Lower lobe of right lung (tissue), 2 donors: Measurements from ENCODE around the gene VIPR2. TPM values are rescaled to one million over a fixed set of nuclear protein-coding genes. Genes with fewer than 3 reads are reported as not detected.

ENCODE experiments used
- ATAC-seq, 2 donors: fragments of 200-7000 bp; cut with Tn5 transposase; one replicate each; pipeline ENCODE4 v1.9.1; 2020 to 2022; ENCODE audit warnings: mild to moderate bottlenecking in 2 of 2, moderate library complexity in 2 of 2
- DNase-seq: peaks from one replicate; pipeline ENCODE4 v3.0.0-alpha.2; 2020
- H3K27ac ChIP-seq: fragments of 200-600 bp; one replicate; pipeline ENCODE4 v1.8.0; 2022
- H3K27me3 ChIP-seq: fragments of 200-600 bp; one replicate; pipeline ENCODE4 v1.8.0; 2022; ENCODE audit warnings: low read depth
- H3K36me3 ChIP-seq: fragments of 200-600 bp; one replicate; pipeline ENCODE4 v1.8.0; 2022; ENCODE audit warnings: mild to moderate bottlenecking
- H3K4me1 ChIP-seq: fragments of 200-600 bp; one replicate; pipeline ENCODE4 v1.8.0; 2022
- H3K4me3 ChIP-seq: fragments of 200-600 bp; one replicate; pipeline ENCODE4 v1.8.0; 2022; ENCODE audit warnings: mild to moderate bottlenecking
- H3K9me3 ChIP-seq: fragments of 200-600 bp; one replicate; pipeline ENCODE4 v1.8.0; 2022
- intact Hi-C: fragments of 100-400 bp; cut with DNase I; formaldehyde crosslinking; loops from one replicate; pipeline ENCODE4 v1.11.0; 2022
- total RNA-seq: library from RNA; stranded (reverse); fragmentation: NEBNext Ultra II Directional; extraction: Animal tissue kit (Norgen Biotek cat#: 25700); gene quantifications from one replicate; pipeline ENCODE4 v1.2.1, GENCODE V29; 2021
- TF ChIP-seq, protein P1 (sequence below): fragments of 200-600 bp; IDR thresholded peaks from one replicate; pipeline ENCODE4 v1.8.0; 2022; ENCODE audit warnings: antibody characterized with exemption, mild to moderate bottlenecking
- donor health status: DM: no; HTN: yes; CAD: no; lungs with severe emphysema.

VIPR2 gene
- total RNA-seq, 1 donor from 2014 or later: 0.80 TPM

DNA sequence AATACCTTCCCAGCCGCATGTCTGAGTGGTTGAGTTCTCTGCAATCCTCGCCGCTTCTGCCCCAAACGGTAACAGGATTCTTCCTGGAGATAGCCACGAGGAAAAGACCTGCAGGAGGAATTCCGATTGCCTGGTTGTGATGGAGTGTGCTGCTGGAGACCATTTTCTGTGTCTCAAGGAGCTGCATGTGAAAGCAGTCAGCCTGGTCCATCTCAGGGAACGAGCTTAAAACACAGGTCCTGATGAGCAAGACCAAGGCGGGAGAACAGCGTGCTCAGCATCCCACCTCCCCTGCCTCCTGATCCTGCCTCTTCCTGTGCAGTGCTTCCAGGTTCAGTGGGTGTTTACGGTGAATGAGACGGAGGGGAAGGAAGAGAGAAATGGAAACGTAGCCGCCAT is 26.5 kb downstream of the VIPR2 start:
- Histone ChIP-seq H3K27me3 (peaks cover 9% of the 10 kb centered on the region), H3K4me1 (no peaks in the 10 kb centered on the region), H3K27ac (no peak overlapping the region), H3K9me3 (no peaks in the 10 kb centered on the region), H3K4me3 (no peak overlapping the region), H3K36me3 (no peaks in the 10 kb centered on the region)
- intact Hi-C loops: no loop called here
- TF ChIP-seq, protein P1, sequence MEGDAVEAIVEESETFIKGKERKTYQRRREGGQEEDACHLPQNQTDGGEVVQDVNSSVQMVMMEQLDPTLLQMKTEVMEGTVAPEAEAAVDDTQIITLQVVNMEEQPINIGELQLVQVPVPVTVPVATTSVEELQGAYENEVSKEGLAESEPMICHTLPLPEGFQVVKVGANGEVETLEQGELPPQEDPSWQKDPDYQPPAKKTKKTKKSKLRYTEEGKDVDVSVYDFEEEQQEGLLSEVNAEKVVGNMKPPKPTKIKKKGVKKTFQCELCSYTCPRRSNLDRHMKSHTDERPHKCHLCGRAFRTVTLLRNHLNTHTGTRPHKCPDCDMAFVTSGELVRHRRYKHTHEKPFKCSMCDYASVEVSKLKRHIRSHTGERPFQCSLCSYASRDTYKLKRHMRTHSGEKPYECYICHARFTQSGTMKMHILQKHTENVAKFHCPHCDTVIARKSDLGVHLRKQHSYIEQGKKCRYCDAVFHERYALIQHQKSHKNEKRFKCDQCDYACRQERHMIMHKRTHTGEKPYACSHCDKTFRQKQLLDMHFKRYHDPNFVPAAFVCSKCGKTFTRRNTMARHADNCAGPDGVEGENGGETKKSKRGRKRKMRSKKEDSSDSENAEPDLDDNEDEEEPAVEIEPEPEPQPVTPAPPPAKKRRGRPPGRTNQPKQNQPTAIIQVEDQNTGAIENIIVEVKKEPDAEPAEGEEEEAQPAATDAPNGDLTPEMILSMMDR: no peak
- DNase-seq (no peak), ATAC-seq (no peak)

DNA sequence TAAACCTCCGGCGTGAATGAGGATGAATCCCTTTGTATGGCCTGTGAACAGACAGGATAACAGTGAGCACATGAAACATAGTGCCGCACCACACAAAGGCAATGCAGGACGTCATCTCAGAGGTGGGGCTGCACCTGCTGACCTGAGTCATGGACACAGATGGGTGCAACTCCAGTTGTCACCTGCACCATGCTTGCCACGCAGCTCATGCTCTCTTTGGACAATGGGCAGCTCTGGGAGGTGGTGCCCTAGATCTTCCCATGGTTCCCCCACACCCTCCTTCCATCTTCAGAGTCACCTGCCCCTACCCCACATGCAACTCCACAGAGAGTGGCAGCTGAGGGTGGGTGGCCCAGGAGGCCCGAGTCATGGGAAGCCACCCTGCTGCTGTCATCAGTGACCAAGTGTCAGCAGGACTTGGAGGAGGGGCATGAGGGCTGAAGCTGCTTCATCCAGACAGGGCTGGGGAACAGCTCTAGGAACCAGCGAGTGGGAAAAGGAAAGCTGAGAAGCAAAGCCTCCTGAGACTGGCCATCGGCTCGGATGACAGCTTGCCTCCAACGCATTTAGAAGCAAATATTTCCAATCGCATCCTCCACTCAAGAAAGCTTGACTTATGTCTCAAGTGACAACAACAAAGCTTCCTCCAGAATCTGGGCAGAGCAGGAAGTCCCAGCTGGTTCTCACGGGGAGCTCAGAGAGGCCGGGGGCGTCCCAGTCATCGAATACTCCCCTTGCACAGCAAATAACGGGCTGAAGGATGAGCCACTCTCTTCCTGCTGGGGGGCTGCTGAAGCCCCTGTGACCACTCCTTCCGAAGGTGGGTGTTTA is 27.1 kb downstream of the VIPR2 start:
- DNase-seq (no peak), ATAC-seq (no peak)
- Histone ChIP-seq H3K9me3 (no peaks in the 10 kb centered on the region), H3K36me3 (no peaks in the 10 kb centered on the region), H3K4me1 (no peaks in the 10 kb centered on the region), H3K27me3 (peaks cover 11% of the 10 kb centered on the region), H3K27ac (no peak overlapping the region), H3K4me3 (no peak overlapping the region)
- intact Hi-C loops: no loop called here
- TF ChIP-seq, protein P1: no peak

DNA sequence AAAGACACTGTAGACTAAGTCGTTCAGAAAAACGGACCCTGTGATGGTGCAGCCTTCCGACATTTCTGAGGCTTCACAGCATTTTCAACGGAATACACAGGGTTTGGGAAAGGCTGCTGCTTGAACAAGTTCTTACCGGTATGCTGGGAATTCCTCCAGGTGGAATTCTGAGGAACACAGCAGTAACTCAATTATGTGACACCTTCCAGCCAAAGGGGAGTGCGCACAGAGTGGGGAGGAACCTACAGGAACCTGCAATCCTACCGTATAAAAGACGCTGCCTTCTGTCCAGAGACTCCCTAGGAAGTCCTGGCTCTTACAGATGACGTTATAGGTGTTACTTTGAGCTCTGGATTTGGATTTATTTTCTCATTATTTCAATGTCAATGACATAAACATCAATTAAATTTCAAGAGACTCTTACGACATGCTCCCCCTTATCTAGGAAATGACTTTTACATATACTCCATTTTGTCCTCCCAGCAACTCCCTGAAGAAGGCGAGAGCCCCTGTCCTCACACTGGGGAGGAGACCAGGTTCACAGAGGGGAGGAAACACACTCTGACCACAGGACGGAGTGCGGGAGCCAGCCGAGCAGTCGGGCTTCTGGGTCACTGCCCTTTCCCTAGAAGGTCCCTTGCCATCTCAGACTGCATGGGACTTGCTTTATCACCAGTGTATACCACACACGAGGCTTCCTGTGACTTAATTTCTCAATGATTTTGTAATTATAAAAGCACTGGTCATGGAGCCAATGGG is 27.9 kb downstream of the VIPR2 start:
- ATAC-seq (no peak), DNase-seq (no peak)
- Histone ChIP-seq H3K4me1 (no peaks in the 10 kb centered on the region), H3K36me3 (no peaks in the 10 kb centered on the region), H3K27ac (no peak overlapping the region), H3K9me3 (no peaks in the 10 kb centered on the region), H3K4me3 (no peak overlapping the region), H3K27me3 (peaks cover 11% of the 10 kb centered on the region)
- intact Hi-C loops: no loop called here
- TF ChIP-seq, protein P1: no peak

DNA sequence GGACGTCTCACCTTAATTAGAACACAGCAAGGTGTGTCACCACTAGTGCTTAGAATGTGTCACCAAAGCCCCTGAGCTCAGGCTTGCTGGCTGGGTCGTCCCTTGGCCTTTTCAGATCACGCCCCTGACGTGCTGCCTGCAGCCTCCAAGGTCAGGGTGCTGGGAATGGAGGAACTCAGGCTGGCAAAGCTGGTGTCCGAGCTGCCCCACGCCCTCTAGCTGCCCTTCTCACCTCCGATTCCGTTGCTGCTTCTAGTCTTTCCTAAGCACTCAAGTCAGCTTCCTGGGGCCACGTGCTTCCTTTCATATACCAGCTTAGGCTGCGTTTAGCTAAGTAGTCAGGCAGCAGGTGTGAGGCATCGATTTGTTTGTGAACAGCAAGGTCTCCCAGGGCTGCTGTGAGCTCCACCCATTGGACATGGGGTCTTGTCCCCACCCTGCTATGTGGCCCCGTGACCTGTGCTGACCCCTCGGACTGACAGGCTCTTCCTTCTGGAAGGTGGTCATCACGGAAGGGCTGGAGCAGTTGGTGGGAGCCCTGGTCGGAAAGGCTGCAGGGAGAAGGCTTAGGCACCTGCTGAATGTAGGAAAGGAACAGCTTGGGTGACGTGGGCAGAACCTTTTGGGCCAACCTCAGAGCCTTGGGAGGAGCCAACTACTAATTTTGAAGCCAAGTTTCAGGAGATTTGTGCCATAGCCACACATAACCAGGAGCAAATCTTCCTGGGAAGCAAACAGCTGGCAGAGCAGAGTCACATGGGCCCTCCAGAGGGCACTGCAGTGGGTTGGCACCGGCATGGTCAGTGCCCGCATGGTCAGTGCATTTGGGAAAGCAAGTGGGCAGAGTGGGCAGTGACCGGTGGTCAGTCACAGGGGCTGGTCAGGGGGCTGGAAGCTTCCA is 28.8 kb downstream of the VIPR2 start:
- DNase-seq (no peak), ATAC-seq (no peak)
- no peaks in the 10 kb centered on the region for H3K36me3 ChIP-seq
- no peak overlapping the region for H3K4me3 ChIP-seq
- no peak overlapping the region for H3K27ac ChIP-seq
- H3K4me1 ChIP-seq: no peaks in the 10 kb centered on the region
- intact Hi-C loops: no loop called here
- H3K27me3 ChIP-seq: peaks cover 8% of the 10 kb centered on the region
- no peaks in the 10 kb centered on the region for H3K9me3 ChIP-seq
- TF ChIP-seq, protein P1: no peak

DNA sequence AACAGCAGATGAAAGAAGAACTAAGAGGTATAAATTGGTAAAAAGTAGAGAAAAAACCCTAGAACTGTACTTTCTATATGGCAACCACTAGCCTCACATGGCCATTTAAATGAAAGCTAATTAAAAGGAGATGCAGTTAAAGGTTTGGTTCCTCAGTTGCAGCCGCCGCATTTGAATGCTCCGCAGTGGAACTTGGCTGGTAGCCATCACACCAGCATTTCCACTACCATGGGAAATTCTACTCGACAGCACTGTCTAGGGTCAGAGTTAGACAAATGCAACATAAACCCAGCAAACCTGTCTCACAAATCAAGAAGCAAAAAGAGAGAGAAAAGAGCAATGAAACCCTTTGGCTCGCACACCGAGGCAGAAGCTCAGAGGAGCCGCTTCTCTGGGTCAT is 29.7 kb downstream of the VIPR2 start:
- no peaks in the 10 kb centered on the region for H3K9me3 ChIP-seq
- TF ChIP-seq, protein P1: no peak
- peaks cover 8% of the 10 kb centered on the region for H3K27me3 ChIP-seq
- H3K4me3 ChIP-seq: no peak overlapping the region
- ATAC-seq (no peak), DNase-seq (no peak)
- H3K4me1 ChIP-seq: no peaks in the 10 kb centered on the region
- no peaks in the 10 kb centered on the region for H3K36me3 ChIP-seq
- no peak overlapping the region for H3K27ac ChIP-seq
- intact Hi-C loops: no loop called here
